ENCODE results near the gene MBOAT1.
"Not testable (repeated sequence)": the region's sequence is repeated elsewhere in the genome, so short reads cannot be mapped to it uniquely, and the experiment has no call there.

Gene MBOAT1

DNA sequence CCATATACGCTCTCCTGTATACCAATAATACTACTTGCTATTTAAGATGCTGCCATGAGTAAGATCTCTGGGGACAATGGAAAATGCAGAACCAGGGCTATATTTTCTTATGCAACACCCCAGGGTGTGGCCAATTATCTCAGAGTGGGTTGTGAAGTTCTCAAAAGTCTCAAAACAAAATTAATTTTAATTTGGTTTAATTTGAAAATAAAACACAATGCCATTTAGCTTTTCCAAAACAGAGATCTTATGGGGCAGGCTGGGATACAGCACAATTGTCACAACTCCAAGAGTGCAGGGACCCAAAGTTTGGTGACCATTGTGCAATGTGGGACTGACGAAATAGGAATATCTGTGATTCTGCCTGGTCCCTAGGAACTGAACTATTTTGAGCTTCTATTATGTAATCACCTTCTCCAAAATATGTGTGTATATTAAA is 43.1 kb downstream of the MBOAT1 start:
- FAIRE-seq: no peak

DNA sequence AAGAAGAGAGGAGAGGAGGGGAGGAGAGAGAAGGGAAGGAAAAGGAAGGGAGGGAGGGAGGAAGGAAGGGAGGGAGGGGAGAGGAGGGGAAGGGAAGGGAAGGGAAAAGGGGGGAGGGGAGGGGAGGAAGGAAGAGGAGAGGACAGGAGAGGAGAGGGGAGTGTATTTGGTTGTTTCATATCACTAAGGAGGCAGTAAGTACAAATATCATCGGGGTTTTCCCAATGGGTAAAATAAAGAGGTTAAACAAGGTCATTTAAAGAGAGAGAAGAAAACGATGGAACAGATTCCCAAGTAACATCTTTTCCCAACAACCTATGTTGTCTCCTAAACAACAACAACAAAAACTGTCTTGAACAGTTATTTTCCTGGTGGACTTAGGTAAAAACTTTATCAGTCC is 43.6 kb downstream of the MBOAT1 start:
- no peak for FAIRE-seq

DNA sequence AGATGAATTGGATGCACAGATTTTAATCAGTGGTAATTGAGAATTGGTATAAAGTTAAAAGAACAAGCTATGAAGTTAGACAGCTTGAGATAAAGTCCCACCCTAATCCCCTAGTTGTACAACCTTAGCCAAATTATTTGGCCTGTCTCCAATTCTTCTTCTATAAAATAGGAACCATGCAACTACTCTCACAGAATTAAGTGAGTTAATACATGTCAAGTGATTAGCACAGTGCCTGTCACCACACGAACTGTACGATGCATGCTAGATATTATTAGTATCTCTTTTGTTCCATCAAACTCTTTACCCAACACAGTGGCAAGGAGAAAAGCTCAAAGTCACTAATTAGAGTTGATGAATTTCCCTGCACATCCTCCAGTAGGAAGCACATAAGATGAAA is 44.7 kb downstream of the MBOAT1 start:
- FAIRE-seq: no peak

DNA sequence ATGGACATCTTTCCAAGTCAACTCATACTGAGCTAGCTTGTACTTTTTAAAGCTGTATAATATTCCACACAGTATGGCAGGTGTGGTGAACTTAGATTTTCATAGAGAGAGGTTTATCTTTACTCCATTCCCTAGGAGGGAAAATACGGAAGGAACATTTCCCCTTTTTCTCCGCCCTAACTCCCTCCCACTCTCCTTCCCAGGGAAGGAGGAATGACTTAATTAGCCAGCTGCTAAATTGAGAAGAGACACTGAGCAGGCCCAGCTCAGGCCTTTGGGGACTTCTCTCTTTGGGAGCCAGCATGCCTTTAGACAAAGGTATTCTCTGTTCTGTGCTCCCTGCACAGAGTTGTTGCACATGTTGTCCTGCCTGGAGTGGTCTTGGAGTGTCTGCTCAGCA is 46.1 kb downstream of the MBOAT1 start:
- FAIRE-seq: no peak

DNA sequence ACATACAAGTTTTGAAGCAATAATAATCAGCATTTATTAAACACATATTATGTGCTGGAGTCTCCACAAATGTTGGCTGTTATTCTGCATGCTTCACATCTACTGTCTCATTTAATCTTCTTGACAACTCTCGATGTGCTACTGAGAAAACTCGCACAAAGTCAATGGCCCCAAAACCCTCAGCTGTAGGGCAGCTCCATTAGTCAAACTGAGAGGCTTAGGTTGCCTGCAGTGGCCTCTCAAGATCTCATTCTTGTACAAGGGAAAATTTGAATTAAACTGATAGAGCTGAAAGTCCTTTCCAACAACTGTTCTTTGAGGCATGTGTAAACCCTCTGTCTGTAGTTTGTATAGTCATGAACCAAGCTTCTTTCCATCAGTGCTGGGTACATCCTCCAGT is 49.8 kb downstream of the MBOAT1 start:
- no peak for FAIRE-seq

DNA sequence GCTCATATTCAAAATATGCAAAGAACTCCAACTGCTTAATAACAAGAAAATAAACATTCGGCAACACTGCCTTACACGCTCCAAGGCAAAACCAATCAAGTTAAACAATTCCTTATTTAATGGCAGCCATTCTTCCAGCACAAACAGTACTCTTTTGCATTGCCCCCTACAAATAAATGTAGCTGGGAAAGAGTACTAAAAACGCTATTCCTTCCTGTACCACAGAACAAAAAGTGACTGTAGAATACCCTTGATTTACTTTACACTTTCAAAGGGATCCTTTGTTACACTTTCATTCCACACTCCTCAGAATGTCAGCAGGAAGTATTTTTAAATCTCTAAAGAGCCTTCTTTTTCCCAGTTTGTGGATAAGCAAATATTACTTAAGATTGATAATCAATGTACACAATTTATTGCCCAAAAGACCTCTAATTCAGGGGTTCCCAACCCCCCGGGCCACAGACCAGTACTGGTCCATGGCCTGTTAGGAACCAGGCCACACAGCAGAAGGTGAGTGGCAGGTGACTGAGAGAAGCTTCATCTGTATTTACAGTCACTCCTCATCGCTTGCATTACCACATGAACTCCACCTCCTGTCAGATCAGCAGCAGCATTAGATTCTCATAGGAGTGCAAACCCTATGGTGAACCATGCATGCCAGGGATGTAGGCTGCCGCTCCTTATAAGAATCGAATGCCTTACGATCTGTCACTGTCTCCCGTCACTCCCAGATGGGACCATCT is 51.6 kb downstream of the MBOAT1 start:
- peak; percentile 4 for FAIRE-seq

DNA sequence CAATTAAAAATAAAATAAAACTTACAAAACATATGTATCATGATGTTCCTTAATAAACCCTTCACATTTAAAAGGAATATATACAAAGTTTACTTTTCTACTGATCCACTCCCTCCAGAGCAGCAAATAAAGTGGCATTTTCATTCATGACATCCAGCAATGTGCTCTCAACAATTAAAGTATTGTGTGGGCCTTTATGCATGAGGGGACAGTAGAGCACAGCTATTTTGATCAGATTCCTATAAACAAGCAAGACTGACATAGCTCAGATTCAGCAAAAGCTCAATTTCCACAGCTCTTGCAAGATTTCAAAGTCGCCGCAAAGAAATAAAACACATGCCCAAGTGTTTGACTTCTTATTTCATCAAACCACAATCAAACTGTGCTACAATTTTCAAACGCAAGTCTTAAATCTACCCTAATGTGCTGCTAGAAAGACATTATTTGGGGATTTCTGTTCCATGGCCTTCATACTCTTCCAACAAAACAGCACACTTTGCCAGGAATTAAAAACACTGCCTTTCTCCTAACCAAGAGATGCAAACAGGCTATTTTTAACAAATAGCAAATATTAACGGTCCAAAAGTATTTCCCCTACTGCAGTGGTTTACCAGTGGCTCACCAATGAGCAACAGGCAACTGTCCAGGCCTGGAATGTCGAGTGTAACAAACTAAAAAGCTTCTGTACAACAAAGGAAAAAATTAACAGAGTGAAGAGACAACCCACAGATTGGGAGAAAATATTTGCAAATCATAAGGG is 52.3 kb downstream of the MBOAT1 start:
- FAIRE-seq: peak; percentile 92

DNA sequence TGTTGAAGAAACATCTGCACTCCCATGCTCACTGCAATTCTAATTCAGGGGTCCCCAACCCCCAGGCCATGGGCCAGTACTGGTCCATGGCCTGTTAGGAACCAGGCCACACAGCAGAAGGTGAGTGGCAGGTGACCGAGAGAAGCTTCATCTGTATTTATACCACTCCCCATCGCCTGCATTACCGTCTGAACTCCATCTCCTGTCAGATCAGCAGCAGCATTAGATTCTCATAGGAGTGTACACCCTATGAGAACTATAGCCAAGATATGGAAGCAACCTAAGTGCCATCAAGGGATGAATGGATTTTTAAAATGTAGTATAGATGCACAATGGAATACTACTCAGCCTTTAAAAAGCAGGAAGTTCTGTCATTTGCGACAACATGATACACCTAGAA is 53.2 kb downstream of the MBOAT1 start:
- FAIRE-seq: no peak

DNA sequence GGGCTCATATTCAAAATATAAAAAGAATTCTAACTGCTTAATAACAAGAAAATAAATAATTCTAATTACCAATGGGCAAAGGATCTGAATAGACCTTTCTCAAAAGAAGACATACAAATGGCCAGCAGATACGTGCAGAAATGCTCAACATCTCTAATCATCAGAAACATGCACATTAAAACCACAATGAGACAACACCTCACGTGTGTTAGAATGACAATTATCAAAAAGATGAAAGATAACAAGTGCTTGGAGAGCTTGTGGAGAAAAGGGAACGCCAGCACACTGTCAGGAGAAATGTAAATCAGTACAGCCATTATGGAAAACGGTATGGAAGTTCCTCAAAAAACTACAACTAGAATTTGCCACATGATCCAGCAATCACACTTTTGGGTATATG is 53.6 kb downstream of the MBOAT1 start:
- peak; percentile 21 for FAIRE-seq

DNA sequence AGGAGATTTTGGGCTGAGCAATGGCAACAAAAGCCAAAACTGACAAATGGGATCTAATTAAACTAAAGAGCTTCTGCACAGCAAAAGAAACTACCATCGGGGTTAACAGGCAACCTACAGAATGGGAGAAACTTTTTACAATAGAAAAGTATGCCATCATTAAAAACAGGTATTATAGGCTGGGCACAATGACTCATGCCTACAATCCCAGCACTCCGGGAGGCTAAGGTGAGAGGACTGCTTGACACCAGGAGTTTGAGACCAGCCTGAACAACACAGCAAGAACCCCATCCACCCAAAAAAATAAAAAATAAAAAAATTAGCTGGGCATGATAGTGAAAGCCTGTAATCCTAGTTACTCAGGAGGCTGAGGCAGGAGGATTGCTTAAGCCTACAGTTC is 55.4 kb downstream of the MBOAT1 start:
- FAIRE-seq: no peak

DNA sequence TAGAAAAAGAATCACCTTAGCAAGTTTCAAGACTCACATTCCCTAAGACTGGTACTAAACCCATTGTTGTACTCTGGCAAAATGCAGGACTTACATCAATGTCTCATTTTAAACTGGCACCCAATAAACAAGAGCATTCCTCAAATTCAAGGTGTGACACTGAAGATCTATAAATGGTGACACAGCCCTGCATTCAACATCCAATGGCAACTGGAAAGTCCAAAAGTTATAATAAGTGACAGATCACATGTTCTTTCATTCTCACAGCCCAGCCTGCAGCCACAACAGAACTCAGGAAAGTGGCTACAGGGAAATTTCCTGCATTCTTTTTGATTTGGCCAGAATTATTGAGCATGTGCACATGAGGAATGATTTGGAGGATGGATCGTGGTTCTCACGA is 57.5 kb downstream of the MBOAT1 start:
- no peak for FAIRE-seq

DNA sequence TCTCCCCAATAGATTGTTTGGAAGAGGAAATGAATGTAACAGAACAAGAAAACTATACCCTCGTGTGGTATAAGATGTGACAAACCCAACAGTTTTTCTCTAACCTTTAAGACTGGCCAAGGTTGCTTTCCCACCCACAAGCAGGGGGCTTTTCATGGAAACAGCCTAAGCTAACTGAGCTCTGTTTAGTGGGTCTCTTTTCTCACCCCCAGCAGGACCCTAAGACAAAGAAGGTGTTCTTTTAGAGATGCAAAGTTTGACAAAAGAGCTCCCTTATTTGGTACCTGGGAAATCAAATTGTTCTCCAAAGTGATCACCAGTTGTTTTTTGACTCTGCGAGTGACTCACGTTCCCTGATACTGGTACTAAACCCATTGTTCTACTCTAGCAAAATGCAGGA is 59.1 kb downstream of the MBOAT1 start:
- no peak for FAIRE-seq

DNA sequence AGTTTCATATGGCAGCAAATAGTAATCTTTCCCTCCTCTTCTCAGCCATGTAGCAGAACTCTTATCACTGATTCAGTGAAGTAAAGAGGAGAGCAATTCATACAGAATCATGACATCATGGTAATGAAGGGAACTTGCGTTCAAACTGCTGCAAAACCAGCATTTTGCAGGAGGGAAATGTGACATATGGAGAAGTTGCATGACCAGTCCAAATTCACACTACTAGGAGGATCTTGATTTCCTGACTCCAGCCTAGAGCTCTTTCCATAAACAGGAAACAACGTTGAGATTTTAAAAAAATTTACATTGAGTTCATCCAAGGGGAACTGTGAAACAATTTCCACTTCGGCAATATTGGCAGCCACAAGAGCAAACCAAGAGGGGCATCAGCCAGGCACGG is 63.8 kb downstream of the MBOAT1 start:
- no peak for FAIRE-seq

DNA sequence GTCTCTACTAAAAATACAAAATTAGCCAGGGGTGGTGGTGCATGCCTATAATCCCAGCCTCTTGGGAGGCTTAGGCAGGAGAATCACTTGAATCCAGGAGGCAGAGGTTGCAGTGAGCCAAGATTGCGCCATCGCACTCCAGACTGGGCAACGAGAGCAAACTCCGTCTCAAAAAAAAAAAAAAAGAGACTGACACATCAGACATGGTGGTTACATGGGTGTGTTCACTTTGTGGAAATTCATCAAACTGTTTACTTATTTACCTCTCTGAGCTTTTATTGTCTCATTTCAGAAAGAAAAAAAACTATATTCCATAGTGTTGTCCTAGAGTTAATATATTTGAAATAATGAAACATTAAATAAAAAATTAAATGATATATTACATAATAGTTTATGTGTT is 64.8 kb downstream of the MBOAT1 start:
- no peak for FAIRE-seq

DNA sequence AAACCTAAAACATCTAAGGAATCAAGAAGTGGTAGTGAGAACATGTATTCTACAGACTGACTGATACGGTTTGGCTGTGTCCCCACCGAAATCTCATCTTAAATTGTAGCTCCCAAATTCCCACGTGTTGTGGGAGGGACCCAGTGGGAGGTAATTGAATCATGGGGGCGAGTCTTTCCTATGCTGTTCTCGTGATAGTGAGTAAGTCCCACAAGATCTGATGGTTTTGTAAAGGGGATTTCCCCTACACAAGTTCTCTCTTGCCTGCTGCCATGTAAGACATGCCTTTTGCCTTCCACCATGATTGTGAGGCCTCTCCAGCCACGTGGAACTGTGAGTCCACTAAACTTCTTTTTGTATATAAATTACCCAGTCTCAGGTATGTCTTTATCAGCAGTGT is 65.4 kb downstream of the MBOAT1 start:
- not testable (repeated sequence) for FAIRE-seq

DNA sequence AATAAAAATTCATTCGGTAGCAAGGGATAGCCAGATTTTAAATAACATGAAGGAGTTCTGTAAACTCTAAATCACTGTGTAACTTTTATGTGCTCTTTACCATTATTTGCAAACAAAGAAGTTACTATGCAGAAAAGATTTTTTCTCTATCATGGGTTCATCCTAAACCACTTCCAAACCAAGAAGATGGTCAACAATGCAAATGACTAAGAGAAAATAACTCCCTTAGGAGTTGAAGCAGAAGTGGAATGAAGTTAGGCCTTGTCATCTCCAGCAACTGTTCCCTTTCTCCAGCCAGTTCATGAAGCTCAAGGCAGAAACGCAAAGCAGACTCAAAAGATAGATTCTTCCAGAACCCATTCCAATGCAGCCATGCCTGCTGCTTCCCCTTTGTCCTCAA is 66.0 kb downstream of the MBOAT1 start:
- FAIRE-seq: no peak

DNA sequence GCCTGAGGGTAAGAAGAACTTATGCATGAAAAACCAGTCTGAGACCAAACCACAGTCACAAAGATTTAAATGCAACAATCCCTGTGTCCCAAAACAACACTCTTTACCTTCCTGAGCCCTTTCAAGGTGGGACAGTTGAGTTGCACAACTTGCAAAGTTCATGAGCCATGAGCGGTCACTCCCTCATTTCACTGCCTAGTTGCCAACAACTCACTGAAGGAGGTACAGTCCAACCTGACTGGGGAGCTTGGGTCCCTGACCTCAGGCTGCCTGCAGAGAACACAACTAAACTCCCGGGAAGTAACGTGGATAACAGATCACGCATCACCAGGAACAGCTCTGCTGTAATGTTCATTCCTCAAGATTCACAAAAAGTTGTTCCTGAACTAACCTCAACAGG is 69.4 kb downstream of the MBOAT1 start:
- FAIRE-seq: no peak

DNA sequence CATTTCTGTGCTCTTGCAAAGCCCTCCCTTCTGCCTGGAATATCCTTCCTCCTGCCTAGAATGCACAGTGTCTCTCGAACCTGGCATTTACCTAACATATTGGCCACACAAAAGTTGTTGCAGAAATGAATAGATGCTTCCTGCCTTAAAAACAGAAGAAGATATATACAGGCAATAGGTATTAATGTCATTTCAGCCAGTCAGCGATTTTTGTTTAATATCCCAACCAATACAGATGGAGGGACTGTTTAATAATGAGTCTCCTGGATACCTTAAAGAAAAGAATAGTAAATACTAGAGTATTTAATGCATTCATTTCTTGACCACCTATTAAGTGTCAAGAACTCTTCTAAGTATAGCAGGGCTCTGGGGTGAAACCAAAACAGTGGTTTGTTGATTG is 70.3 kb downstream of the MBOAT1 start:
- FAIRE-seq: no peak

DNA sequence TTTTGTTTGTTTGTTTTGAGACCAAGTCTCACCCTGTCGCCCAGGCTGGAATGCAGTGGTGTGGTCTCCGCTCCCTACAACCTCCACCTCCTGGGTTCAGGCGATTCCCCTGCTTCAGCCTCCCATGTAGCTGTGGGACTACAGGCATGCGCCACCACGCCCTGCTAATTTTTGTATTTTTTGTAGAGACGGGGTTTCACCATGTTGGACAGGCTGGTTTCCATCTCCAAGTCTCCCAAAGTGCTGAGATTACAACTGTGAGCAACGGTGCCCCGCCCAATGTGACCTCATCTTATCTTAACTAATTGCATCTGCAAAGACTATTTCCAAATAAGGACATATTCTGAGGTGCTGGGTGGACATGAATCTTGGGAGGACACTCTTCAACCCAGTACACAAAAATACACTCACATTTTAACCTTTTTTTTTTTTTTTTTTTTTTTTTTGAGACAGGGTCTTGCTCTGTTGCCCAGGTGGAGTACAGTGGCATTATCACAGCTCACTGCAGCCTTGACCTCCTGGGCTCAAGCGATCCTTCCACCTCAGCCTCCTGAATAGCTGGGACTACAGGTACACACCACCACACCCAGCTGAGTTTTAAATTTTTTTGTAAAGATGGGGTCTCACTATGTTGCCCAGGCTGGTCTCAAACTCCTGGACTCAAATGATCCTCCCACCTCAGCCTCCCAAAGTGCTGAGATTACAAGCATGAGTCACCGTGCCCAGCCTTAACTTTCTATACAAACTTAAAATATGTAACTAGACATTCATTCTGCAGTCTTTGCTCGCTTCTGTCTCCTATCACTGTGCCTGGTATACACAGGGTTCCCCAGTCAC is 72.9 kb downstream of the MBOAT1 start:
- not testable (repeated sequence) for FAIRE-seq

DNA sequence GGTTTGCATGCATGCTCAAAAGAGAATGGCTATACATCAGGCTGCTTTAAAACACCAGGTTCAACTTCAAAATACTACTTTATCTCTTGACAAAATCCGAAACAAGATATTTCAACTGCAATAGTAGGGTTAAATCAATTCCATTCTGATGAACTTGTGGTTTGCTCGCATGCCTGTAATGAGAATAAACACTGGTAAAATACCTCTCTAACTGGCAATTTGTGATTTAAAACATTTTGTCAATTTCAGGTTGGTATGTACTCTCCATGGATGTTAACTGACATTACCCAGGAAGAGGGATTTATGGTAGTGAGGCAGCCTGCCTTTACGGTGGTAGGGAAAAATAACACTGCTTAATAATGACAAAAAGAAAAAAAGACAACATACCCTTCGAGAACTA is 74.4 kb downstream of the MBOAT1 start:
- no peak for FAIRE-seq

DNA sequence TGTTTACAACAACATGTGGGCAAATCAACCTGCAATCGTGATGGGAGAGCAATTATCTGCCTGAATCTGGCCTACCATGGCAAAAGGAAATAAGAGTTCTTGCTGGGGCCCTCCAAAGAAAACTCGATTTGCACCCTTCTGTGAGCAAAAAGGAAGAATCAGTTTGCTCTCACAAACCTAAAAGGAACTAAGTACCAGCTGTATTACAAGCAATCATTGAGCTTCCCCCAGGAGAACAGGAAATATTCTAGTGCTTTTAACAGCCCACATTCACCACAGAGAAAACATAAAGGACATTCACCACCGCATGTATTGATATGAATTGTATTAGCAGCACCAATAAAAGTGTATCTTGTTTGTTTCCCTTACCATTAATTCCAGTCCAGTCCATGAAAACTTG is 75.0 kb downstream of the MBOAT1 start:
- FAIRE-seq: no peak

DNA sequence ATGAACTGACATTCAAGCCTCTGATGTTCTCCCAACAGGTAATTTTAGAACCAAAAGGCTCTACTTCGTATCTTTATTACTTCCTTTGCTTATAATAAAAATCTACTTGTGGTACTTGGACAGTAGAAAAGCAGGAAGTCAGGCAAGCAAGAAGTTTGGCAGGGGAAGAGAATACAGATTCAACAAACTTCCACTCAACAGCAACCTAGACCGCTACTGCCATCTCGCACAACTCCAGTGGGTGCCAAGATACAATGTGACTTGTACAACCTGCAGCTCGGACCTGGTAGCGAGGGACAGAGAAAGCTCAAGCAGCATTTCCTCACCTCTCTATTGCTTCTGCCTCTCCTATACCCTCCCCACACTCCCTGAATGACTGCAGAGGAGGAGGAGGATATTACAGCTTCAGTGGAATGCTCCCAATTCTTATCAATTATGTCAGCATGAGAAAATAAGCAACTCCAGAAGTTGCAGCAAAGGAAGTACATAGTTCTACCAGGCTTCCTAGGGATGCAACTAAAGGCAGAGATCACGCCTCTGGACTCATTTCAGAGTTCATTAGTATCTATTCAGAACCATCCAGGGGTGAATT is 76.5 kb downstream of the MBOAT1 start:
- no peak for FAIRE-seq

DNA sequence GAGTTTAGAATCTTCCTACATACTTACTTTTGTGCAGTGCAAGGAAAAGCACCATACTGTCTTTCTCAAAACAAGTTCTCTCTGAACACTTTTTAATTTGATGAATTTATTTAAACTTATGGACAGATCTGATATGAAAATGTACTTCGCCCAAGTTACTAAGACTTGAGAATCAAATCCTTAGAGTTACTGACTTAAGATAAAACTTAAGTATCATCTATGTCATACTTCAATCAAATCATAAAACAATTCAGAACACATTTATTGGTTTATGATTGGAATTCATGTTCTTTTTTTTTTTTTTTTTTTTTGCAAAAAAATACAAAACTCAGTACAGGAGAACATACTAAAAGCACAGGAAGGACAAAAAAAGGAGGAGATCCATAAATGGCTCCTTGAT is 77.7 kb downstream of the MBOAT1 start:
- FAIRE-seq: no peak

Data from endometrium (tissue), 2 donors.